ENCODE data around the gene RPLP1. TPM values are rescaled to one million over a fixed set of nuclear protein-coding genes. Genes with fewer than 3 reads are reported as not detected.
A peak's percentile ranks its signal among the peaks of the same experiment; 100 is the strongest.

Gene RPLP1
- total RNA-seq, 1 donor from 2014 or later: 1,580 TPM

DNA sequence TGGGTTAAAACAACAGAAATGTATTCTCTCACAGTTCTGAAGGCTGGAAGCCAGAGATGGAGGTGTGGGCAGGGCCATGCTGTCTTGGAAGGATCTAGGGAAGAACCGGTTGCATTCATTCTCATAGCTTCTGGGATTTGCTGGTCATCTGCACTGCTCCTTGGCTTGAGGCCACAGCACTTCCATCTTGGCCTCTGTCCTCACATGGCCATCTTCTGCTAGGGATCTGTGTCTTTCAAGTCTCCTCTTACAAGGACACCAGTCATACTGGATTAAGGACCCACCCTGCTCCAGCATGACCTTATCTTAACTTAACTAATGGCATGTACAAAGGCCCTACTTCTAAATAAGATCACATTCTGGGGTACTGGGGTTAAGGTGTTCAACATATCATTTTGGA is 47.7 kb downstream of the RPLP1 start:
- no peaks in the 10 kb centered on the region for H3K9me3 Mint-ChIP-seq (ENCODE audit: unreplicated experiment)
- H3K36me3 Mint-ChIP-seq (ENCODE audit: unreplicated experiment): no peaks in the 10 kb centered on the region

DNA sequence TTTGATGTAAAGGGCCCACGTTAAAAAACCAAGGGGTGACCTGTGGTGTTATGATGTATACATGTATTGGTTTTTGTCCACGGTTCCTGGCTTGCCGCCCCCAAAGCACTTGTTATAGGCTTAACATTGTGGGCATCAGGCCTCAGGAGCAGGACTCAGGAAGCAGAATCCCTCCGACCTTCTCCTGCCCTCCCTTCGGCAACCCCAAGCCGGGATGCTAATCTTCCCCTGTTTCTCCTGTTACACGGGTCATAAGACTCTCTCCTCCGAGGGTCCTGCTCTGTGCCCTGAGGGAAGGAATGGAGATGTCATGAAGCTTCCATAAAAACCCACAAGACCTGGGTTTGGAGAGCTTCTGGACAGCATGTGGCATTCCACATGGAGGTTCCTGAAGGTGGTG is 48.8 kb downstream of the RPLP1 start:
- peak; percentile 57 for DNase-seq (ENCODE audit: extremely low spot score, unreplicated experiment)
- Mint-ChIP-seq H3K36me3 (ENCODE audit: unreplicated experiment) (no peaks in the 10 kb centered on the region), H3K9me3 (ENCODE audit: unreplicated experiment) (no peaks in the 10 kb centered on the region), H3K27ac (ENCODE audit: unreplicated experiment) (no peak overlapping the region), H3K4me3 (ENCODE audit: unreplicated experiment) (no peak overlapping the region), H3K27me3 (ENCODE audit: unreplicated experiment) (peaks cover 64% of the 10 kb centered on the region), H3K4me1 (ENCODE audit: unreplicated experiment) (no peaks in the 10 kb centered on the region)
- TF ChIP-seq, protein P1, sequence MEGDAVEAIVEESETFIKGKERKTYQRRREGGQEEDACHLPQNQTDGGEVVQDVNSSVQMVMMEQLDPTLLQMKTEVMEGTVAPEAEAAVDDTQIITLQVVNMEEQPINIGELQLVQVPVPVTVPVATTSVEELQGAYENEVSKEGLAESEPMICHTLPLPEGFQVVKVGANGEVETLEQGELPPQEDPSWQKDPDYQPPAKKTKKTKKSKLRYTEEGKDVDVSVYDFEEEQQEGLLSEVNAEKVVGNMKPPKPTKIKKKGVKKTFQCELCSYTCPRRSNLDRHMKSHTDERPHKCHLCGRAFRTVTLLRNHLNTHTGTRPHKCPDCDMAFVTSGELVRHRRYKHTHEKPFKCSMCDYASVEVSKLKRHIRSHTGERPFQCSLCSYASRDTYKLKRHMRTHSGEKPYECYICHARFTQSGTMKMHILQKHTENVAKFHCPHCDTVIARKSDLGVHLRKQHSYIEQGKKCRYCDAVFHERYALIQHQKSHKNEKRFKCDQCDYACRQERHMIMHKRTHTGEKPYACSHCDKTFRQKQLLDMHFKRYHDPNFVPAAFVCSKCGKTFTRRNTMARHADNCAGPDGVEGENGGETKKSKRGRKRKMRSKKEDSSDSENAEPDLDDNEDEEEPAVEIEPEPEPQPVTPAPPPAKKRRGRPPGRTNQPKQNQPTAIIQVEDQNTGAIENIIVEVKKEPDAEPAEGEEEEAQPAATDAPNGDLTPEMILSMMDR (IDR thresholded peaks at IDR 0.05): no peak

More for the DNA sequence above, 47.7 kb downstream of the RPLP1 start:
- TF ChIP-seq, protein P1 (IDR thresholded peaks at IDR 0.05): no peak
- no peak overlapping the region for H3K27ac Mint-ChIP-seq (ENCODE audit: unreplicated experiment)
- no peak overlapping the region for H3K4me3 Mint-ChIP-seq (ENCODE audit: unreplicated experiment)
- no peaks in the 10 kb centered on the region for H3K4me1 Mint-ChIP-seq (ENCODE audit: unreplicated experiment)
- DNase-seq (ENCODE audit: extremely low spot score, unreplicated experiment): peak; percentile 46
- H3K27me3 Mint-ChIP-seq (ENCODE audit: unreplicated experiment): peaks cover 67% of the 10 kb centered on the region

DNA sequence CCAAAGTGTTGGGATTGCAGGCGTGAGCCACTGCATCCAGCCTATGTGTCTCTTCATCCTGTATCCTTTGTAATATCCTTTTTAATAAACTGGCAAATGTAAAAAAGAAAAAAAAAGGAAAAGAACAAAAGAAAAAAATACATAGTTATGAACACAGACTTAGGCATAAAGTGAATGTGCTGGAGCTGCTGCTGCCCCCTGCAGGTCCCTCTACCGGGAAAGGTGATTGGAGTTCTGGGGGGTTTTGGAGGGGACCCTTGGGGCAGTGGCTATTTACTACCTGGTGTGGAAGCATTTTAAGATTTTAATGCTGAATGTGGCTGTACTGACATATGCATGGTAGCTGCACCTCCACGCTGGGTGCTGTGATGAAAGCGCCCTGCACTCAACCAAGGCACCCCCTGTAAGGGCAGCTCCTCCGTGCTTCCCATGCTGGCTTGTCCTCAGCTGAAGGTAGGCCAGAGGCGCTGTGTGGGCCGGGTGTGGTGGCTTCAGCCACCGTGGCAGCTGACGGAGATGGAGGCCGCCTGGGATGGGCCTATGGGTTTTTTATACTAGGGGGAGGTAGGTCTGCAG is 49.9 kb downstream of the RPLP1 start:
- Mint-ChIP-seq H3K4me3 (ENCODE audit: unreplicated experiment) (no peak overlapping the region), H3K36me3 (ENCODE audit: unreplicated experiment) (no peaks in the 10 kb centered on the region), H3K9me3 (ENCODE audit: unreplicated experiment) (no peaks in the 10 kb centered on the region), H3K27ac (ENCODE audit: unreplicated experiment) (no peak overlapping the region), H3K27me3 (ENCODE audit: unreplicated experiment) (peaks cover 62% of the 10 kb centered on the region), H3K4me1 (ENCODE audit: unreplicated experiment) (no peaks in the 10 kb centered on the region)
- TF ChIP-seq, protein P1 (IDR thresholded peaks at IDR 0.05): peak; percentile 20
- DNase-seq (ENCODE audit: extremely low spot score, unreplicated experiment): peak; percentile 80

DNA sequence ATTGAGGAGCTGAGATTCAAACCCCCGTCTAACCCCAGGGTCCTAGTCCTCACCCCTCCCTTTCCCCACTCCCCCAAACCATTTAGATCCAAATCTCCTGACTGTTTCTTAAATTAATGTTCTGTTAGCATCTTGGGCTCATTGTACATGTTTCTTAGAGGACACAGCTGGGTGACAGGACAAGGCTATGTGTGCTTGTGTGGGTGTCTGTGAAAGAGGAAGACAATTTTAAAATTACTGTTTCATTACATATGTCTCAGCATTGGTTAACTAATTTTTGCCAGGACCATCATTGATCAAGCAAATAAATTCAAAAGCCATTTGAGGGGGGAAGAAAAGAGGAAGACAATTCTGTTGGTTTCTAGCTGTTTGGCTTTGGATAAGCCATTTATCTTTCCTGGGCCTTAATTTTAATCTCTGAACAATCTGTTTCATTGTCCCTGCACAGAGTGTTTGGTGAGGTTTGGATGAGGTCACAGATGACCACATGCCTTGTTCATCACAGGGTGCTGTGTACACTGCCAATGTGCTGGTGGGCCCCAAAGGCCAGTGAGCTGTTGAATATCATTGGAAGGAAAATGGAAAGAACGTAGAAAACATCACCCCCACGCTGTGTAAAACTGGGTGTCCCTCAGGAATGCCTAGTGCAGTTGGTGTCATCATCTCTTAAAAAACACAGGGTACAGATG is 51.9 kb downstream of the RPLP1 start:
- H3K4me1 Mint-ChIP-seq (ENCODE audit: unreplicated experiment): no peaks in the 10 kb centered on the region
- no peak overlapping the region for H3K4me3 Mint-ChIP-seq (ENCODE audit: unreplicated experiment)
- TF ChIP-seq, protein P1 (IDR thresholded peaks at IDR 0.05): no peak
- peaks cover under 1% of the 10 kb centered on the region for H3K9me3 Mint-ChIP-seq (ENCODE audit: unreplicated experiment)
- H3K27ac Mint-ChIP-seq (ENCODE audit: unreplicated experiment): no peak overlapping the region
- H3K27me3 Mint-ChIP-seq (ENCODE audit: unreplicated experiment): peaks cover 61% of the 10 kb centered on the region
- H3K36me3 Mint-ChIP-seq (ENCODE audit: unreplicated experiment): no peaks in the 10 kb centered on the region
- no peak for DNase-seq (ENCODE audit: extremely low spot score, unreplicated experiment)

Other genes with a start within 250 kb of the RPLP1 start
- gene PAQR5, start 153.9 kb upstream of the RPLP1 start, total RNA-seq: 1.5 and 2.0 TPM in 2 replicates
- gene KIF23, start 38.5 kb upstream of the RPLP1 start, total RNA-seq: 12.4 and 14.0 TPM in 2 replicates